Inflammatory macrophage (primary cell): ENCODE data around the gene LNP1.
A peak's percentile ranks its signal among the peaks of the same experiment; 100 is the strongest.
"Not testable (repeated sequence)": the region's sequence is repeated elsewhere in the genome, so short reads cannot be mapped to it uniquely, and the experiment has no call there.

Experiments used
- DNase-seq, 2 donors: peaks; one replicate each; pipeline ENCODE4 v3.0.0-alpha.2; 2020 to 2022
- total RNA-seq, 18 experiments: gene quantifications; one replicate each; lab custom pipeline; 2026; ENCODE audit warnings: mixed read lengths in 6 of 18, inconsistent platforms in 2 of 18; lab: John Stamatoyannopoulos, UW

Gene LNP1, protein sequence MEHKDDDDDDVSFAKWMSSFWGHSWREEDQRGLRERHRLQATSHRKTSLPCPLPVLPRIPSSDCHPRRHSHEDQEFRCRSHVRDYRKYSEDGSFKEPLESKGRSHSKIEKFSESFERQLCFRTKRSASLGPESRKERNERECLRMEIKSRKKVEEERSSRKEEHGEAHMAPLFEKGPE
- total RNA-seq, result 0.05 to 1.2 (median 0.80) reads per million in 18 experiments

DNA sequence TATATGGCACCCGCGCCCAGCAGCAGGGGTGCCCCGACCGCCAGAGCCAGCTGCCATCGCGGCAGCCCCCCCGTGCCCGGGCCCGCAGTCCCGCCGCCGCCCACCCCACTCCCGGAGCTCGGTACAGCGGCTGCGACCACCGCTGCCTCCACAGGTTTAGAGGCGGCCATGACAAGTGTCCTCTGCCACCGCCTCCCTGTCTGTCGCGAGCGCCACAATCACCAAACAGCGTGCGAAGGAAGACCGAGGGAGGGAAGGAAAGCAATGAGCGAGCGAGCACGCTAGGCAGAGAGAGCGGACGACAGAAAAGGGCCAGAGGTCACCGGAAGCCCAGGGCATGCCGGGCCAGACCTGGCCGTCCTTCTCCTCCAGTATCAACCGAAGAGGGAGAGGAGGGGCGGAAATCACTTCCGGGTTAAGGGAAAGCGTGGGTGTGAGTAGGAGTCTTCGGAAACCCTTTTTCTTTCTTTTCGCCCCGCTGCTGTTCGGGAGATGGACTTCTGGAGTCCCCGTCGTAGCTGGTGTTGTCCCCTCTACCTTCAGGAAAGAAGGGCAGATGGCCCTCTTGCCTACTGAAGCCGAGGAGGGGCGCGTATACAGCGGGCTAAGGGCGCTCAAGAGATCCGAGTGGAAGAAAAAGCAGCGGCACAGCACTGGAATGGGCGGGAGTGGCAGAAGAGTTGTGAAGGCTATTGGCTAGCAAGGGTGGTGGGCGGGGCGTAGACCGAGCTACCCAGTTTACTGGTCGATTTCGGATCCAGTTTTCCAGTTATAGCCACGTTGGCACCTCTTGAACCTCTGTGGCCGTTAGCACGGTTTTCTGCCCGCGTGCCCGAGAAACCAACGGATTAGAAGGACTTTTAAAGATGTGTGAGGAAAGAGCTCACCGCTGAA lies at the start of gene LNP1, which contains the start of gene TOMM70:
LNP1 (plus strand) TSS at position 760 of the 894 bp plus-strand sequence. CDS start 28,191 bp downstream, outside the sequence.
TOMM70 (minus strand) TSS at position 310 of the 894 bp plus-strand sequence; CDS start at position 170, 140 bp downstream.
- peak; percentile 97 to 98 for DNase-seq

DNA sequence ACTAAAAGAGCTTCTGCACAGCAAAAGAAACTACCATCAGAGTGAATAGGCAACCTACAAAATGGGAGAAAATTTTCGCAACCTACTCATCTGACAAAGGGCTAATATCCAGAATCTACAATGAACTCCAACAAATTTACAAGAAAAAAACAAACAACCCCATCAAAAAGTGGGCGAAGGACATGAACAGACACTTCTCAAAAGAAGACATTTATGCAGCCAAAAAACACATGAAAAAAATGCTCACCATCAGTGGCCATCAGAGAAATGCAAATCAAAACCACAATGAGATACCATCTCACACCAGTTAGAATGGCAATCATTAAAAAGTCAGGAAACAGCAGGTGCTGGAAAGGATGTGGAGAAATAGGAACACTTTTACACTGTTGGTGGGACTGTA lies 49.6 kb upstream of the LNP1 start:
- DNase-seq, result not testable (repeated sequence)

DNA sequence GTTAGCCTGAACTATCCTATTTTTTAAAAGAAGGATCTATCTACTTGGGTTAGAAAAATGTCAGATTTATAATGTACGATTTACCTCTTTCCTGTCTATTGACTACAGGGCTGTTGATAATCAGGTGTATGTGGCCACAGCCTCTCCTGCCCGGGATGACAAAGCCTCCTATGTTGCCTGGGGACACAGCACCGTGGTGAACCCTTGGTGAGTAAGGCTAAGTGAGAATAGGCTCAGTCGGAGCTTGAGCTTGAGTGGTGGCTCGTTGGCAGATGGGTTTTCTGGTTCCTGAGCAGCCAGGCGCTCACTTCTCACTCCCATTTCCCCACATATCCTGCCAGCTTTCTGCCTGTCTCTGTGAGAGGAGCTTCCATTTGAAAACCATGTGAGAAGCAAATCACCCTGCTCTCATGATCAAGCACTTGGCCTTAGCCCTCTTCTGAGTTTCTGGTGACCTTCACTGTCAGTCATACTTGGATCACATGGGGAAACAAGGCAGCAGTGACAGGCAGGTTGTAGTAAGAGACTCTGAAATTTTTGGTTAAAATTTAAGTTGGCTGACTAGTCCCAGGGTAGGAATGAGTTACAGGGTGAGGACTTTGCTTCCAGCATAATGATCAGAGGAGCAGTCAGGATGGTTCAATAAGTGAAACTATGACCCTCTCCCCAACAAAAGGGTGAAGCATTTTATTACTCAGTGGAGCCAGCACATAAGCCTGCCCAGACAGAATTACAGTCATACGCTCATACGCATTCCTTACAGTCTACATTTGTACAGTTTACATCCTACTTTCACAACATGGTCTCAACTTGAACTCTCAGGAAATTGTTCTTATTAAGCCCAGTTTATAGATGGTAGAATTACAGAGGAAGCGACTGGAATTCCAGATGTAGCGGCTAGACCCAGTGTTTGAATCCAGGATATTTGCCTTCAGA lies 48.8 kb upstream of the LNP1 start:
- DNase-seq, result no peak

DNA sequence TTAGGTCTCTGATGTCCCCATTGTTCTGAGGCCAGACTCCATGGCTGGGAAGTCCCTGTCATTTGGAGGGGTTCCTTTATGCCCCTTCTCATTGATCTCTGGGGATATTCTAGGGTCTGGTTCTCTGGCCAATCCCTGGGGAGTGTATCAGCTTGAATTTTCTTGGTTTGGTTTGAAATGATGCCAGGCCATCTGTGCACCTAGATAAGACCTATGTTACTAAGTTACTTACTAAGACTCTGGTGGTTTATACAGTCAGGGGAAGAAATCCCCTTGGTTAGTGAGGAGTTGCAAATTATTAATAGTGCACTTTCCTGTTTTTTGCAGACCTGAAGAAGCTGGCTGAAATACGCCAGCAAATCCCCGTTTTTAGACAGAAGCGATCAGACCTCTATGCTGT lies 46.5 kb upstream of the LNP1 start:
- DNase-seq, result no peak

DNA sequence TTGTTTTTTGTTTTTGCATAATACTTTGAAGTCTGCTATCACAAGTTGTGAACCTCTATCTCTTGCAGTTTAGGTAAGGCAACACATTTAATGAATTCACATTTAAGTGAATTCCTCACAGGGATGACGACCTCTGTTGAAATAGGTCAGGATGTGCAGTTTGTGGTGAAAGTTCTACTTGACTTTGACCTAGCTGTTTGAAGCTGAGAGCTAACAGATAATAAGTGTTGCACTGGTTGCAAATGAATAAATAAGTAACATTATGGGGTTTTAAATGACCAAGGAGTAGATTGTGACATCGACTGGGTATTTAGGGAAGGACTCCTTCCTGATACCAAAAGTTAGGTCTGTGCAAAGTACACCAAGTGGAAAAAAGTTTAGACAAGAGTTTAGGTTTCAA lies 42.9 kb upstream of the LNP1 start:
- no peak for DNase-seq

DNA sequence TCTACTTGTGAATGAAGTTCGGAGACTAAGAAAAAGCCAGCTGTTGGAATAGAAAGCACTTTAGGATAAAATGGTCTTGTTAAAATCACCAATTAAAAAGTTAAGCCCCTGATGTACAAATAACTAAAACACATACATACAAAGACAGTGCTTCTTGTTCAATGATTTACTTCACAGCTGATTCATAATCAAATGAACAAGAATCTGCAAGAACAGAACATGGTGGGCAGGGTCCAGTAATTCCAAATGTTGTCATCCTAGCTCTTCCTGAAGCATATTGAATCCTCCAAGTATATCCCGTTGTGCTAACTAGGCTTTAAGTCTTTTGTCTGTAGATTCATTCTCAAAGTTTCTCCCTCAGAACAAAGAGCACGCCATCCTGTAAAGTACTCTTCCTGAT lies 42.3 kb upstream of the LNP1 start:
- DNase-seq, result no peak

DNA sequence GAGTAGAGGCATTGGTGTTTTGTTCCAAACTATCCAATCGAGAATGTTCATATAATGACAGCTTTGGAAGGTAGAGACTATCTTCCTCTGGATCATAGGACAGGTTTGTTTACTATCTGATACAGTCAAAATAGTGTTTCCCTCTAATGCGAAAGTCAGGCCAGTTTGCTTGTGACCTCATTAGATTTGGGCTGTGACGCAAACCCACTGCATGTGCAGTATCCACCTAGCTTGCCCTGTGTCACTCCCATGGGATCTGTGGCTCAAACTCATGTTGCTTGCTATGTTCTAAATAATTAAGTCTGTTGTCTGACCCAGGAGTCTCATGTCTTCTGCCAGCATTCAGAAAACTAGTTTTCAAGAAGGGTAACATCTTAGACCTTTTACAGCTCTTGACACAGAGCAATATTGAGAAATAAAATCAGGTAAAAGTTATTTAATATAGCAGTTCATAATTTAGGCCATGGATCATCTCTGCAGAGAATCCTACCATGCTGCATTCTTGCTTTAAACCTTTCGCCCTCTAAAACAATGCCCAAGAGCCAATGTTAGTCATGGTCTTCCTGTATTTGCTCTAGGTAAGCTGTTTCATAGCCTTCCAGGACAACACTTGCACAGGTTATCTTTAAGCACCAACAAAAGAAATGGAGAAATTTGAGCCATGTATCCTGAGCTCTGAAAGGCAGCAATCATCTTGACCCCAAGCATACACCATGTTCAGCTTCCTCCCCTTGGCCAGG lies 40.4 kb upstream of the LNP1 start:
- DNase-seq, result no peak

DNA sequence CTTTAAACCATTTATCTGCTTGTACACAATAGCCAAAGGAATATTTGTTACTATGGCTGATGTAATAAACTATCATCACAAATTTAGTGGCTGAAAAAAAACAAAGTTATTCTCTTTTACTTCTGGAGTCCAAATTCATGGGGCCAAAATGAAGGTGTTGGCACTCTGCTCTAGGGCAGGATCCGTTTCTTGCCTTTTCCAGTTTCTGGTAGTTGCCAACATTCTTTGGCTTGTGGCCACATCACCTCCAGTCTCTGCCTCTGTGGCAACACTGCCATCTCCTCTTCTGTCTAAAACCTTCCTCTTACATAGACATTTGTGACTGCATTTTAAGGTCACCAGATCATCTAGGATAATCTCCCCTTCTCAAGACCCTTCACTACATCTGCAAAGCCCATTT lies 39.4 kb upstream of the LNP1 start:
- DNase-seq, result no peak

DNA sequence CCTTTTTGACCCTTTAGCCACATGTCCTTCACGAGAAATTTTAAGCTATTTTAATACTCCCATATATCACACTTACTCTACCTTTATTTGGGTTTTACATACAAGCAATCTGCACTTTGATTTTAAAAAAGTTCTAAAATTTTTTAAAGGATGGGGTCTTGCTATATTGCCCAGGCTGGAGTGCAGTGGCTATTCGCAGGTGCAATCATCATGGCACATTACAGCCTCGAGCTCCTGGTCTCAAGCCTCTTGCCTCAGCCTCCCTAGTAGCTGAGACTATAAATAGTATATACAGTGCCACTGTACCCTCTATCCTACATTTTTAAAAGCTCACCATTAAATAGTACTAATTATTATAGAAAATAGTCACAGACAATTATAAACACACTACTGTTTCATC lies 36.9 kb upstream of the LNP1 start:
- DNase-seq, result no peak

DNA sequence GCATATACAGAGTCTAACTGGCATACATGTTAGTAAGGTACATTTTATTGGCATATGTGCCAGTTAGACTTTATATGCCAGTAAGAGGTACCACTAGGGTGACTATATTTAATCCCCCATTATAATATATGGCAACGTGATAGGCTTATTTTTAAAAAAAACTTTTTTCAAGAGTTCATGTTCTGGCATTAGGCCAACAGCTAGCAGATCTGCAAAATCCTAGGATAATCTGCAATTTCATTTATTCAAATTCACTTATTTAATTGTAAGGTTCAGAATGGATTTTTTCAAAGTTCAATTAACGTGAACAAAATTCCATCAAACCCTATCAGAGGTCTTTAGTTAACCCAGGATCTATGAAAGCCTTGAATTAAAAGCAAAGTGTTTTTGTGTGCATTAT lies 34.9 kb upstream of the LNP1 start:
- DNase-seq, result no peak

DNA sequence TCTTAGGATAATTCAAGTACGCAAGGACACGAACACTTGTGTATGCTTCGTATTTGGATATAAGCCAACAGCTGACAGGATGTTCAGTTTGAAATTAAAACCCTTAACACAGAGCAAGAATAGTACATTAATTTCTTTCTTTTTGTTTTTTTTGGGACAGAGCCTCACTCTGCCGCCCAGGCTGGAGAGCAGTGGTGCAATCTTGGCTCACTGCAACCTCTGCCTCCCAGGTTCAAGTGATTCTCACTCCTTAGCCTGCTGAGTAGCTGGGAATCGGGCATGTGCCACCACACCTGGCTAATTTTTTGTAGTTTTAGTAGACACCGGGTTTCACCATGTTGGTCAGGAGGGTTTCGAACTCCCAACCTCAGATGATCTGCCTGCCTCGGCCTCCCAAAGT lies 32.9 kb upstream of the LNP1 start:
- DNase-seq, result no peak

DNA sequence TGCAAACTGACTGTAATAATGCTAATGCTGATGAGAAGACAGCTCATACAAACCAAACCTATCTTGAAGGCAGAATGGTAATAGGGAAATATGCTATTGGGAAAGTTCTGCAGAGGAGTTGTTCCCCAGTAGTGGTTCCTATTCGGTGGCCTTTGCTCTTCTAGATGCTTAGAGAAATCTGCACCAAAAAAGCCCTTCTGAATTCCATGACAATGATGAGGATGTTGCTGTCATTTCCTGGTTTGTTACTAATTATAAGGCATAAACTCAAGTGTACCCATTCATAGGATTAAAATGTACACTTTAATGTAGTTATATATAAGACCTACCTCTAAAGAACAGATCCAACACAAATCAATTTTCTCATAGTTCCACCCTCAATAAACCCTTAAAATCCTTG lies 30.6 kb upstream of the LNP1 start:
- peak; percentile 27 to 42 for DNase-seq

DNA sequence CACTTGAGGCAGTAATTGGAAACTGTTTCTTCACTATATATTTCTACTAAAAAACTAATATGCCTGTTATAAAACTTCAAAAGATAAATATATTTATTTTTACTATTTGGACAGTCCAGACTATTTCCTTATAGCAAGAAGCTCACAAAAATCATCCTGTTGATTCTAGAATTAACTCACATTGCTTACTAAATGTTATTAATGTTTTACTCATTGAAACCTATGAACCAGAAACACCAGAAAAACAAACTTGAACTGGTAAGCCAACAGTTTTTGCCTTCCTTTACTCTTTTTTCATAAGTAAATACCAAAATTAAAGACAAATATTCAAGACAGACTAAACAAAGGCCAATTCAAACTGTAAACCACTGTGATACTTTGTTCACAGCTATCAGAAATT lies 26.8 kb upstream of the LNP1 start:
- no peak for DNase-seq

DNA sequence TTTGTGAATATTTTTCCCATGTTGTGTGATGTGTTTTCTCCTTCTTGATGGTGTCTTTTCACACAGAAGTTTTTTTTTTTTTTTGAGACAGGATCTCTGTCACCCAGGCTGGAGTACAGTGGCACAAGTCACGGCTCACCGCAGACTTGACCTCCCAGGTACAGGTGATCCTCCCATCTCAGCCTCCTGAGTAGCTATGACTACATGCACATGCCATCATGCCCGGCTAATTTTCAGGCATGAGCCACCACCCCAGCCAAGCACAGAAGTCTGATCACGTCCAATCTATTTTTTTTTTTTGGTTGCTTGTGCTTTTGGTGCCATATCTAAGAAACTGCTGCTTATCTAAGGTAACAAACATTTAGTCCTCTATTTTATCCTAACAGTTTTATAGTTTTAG lies 25.0 kb upstream of the LNP1 start:
- DNase-seq, result no peak

DNA sequence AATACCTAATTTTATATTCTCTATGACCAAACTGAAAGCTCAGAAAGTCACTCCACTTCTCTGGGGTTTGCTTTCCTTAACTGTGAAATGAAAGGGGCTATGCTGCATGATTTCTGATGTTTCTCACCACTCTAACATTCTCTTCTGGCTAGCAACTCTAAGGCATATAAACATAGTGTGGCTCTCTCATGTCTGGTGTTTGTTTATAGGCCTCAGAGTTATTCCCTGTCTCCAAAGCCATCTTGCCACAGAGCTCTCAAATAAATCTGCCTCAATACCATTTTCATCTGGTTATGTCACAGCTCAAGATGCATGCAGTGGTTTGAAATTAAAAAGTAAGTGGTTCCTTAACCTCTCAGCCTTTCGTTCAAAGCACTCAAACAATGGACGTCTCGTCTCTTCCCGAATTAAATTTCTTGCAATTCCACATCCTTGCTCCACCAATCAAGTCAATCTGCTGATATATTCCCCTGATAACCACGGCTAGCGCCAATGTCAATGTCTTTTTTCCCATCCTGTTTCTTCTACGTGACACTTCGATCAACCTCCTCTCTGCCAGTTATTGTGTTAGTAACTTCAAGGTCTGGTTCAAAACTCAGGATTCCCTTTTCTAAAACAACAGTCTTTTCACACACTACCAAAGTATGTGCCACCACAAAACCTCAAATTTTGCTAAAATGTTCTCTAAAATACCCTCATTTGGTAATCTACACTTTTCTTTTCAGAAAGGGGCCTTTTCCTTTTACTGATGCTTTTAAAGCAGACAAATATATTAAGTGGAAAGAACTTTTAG lies 16.4 kb upstream of the LNP1 start:
- DNase-seq, result no peak

DNA sequence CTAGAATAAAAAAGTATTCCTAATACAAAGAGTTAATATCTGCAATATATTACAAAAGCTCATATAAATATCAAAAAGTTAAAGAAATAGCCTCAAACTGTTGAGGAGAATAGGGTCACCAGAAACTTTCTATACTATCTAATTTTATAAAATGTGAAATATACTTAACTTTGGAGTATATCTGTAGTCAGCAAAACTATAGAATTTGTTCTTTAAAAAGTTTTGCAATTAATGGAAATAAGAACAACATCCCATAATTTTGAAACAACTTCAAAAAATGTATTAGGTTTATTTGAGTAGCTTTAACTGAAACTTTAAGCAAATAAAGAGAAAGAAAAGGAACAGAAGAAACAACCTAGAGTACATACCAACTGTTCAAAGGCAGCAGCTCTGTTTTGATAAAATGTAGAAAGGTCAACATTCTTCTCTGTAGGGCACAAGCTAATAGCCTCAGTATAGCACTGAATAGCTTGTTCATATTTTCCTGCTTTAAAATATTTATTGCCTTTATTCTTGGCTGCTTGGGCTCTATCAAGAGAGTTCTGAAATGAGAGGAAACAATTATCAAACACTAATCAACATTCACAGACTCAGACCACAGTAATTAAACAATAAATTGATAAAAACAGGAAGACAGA lies 14.8 kb upstream of the LNP1 start:
- DNase-seq, result no peak

DNA sequence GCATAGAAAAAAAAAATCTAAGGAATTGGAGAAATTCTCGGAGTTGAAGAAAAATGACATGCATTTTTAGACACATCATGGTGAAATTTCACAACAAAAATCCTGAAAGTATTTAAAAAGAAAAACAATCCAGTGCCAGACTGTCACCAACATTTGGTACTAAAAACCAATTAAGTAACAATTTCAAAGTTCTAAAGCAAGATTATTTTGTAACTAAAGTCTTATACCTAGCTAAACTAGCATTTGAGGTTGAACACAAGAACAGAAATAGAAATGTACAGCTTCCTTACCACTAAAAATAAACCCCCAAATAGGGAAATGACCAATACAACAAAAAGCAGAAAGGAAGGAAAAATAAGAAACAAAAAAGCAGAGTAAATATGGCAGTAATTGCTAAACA lies 12.3 kb upstream of the LNP1 start:
- DNase-seq, result no peak

DNA sequence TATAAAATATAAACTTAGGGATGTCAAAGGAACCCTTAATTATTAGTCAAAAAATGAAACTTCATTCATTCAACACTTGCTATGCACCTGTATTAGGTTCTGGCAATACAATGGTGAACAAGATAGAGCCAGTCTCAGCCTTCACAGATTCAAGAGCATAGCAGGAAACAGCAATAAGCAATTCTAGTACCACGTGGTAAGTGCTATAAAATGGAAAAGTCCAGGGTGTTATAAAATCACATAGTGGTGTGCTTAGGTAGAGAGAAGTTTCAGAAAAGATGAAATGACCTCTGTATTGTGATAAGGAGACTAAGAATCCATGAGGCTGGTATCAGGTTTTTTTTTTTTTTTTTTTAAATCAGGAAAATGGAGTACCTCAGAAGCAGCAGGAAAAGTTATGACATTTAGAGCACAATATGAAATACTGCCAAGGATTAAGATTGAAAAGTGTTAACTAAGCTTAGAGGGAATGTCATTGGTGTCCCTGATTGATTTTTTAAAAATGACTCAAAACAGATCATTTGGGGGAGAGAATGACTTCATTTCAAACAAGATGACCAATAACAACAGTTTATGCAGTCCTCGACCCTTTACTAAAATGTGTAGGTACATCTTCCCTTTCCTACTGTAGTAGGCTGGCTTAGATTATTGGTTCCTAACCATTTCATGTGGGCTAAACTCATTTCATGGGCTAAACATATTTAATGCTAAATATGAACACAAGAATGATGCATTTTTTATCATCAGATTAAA lies 5.5 kb upstream of the LNP1 start:
- DNase-seq, result no peak

DNA sequence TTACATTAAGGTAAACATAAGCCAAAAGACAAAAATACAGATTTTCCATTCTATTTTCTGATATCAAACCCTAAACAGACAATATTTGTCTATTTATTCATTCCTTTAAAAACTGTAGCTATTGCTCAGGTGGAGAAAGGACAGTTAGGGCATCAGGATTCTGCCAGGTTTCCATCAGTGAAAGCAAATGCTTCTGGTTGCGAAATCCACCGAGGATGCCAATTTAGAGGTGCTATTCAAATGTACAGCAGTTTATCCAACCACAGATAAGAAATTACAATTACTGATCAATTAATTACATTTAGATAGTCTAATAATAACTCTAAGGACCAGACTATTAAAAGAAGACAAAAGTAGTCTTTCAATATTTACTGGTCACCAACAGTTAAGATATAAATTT lies 4.4 kb upstream of the LNP1 start:
- DNase-seq, result no peak
